ENCODE measurements around the gene TRIL.

The TRIL gene

GRCh38 chr7:28937619-28938018 is 20.5 kb downstream of the TRIL start:
- H3K36me3 ChIP-seq (ENCODE audit: insufficient read depth, low read length) = no peaks in the 10 kb centered on the region
- H3K9ac ChIP-seq (ENCODE audit: low read depth, low read length) = no peak overlapping the region
- no peak overlapping the region for H3K4me3 ChIP-seq (ENCODE audit: low read length)
- no peaks in the 10 kb centered on the region for H3K4me1 ChIP-seq (ENCODE audit: control insufficient read depth, insufficient read depth, low read length)
- no peak overlapping the region for H3K4me2 ChIP-seq (ENCODE audit: low read length)
- H3K9me3 ChIP-seq (replicated peaks; ENCODE audit: low read length) = no peaks in the 10 kb centered on the region
- peaks cover 94% of the 10 kb centered on the region for H3K27me3 ChIP-seq (ENCODE audit: control insufficient read depth, insufficient read depth, low read length)

- H3K4me3 ChIP-seq (ENCODE audit: low read length) = no peak overlapping the region
- H3K4me1 ChIP-seq (ENCODE audit: control insufficient read depth, insufficient read depth, low read length) = no peaks in the 10 kb centered on the region
- H3K9me3 ChIP-seq (replicated peaks; ENCODE audit: low read length) = no peaks in the 10 kb centered on the region
- H3K36me3 ChIP-seq (ENCODE audit: insufficient read depth, low read length) = no peaks in the 10 kb centered on the region
- no peak overlapping the region for H3K9ac ChIP-seq (ENCODE audit: low read depth, low read length)
- no peak overlapping the region for H3K4me2 ChIP-seq (ENCODE audit: low read length)
- H3K27me3 ChIP-seq (ENCODE audit: control insufficient read depth, insufficient read depth, low read length) = peaks cover 94% of the 10 kb centered on the region
These were observed 21.0 kb downstream of the TRIL start for GRCh38 chr7:28937103-28937502.

GRCh38 chr7:28933846-28934320 is 24.2 kb downstream of the TRIL start:
- H3K27me3 ChIP-seq (ENCODE audit: control insufficient read depth, insufficient read depth, low read length) = peaks cover 70% of the 10 kb centered on the region
- no peak overlapping the region for H3K9ac ChIP-seq (ENCODE audit: low read depth, low read length)
- no peaks in the 10 kb centered on the region for H3K36me3 ChIP-seq (ENCODE audit: insufficient read depth, low read length)

GRCh38 chr7:28931565-28931964 is 26.6 kb downstream of the TRIL start:
- H3K9ac ChIP-seq (ENCODE audit: low read depth, low read length) = no peak overlapping the region
- peaks cover 54% of the 10 kb centered on the region for H3K27me3 ChIP-seq (ENCODE audit: control insufficient read depth, insufficient read depth, low read length)
- H3K4me2 ChIP-seq (ENCODE audit: low read length) = no peak overlapping the region

More at GRCh38 chr7:28933846-28934320, 24.2 kb downstream of the TRIL start:
- Histone ChIP-seq H3K4me2 (ENCODE audit: low read length) (no peak overlapping the region), H3K4me3 (ENCODE audit: low read length) (no peak overlapping the region), H3K4me1 (ENCODE audit: control insufficient read depth, insufficient read depth, low read length) (no peaks in the 10 kb centered on the region), H3K9me3 (replicated peaks; ENCODE audit: low read length) (no peaks in the 10 kb centered on the region)

GRCh38 chr7:28926871-28927597 is 31.1 kb downstream of the TRIL start:
- Histone ChIP-seq H3K9me3 (replicated peaks; ENCODE audit: low read length) (no peaks in the 10 kb centered on the region), H3K36me3 (ENCODE audit: insufficient read depth, low read length) (no peaks in the 10 kb centered on the region), H3K4me1 (ENCODE audit: control insufficient read depth, insufficient read depth, low read length) (peaks cover 5% of the 10 kb centered on the region), H3K27me3 (ENCODE audit: control insufficient read depth, insufficient read depth, low read length) (peaks cover 22% of the 10 kb centered on the region), H3K4me2 (ENCODE audit: low read length) (peak overlapping the region; percentile 83), H3K9ac (ENCODE audit: low read depth, low read length) (peak overlapping the region; percentile 66), H3K4me3 (ENCODE audit: low read length) (peak overlapping the region; percentile 78)

More at GRCh38 chr7:28931565-28931964, 26.6 kb downstream of the TRIL start:
- Histone ChIP-seq H3K4me3 (ENCODE audit: low read length) (no peak overlapping the region), H3K36me3 (ENCODE audit: insufficient read depth, low read length) (no peaks in the 10 kb centered on the region), H3K9me3 (replicated peaks; ENCODE audit: low read length) (no peaks in the 10 kb centered on the region), H3K4me1 (ENCODE audit: control insufficient read depth, insufficient read depth, low read length) (peaks cover 1% of the 10 kb centered on the region)

- Histone ChIP-seq H3K4me2 (ENCODE audit: low read length) (no peak overlapping the region), H3K36me3 (ENCODE audit: insufficient read depth, low read length) (no peaks in the 10 kb centered on the region), H3K9me3 (replicated peaks; ENCODE audit: low read length) (no peaks in the 10 kb centered on the region), H3K27me3 (ENCODE audit: control insufficient read depth, insufficient read depth, low read length) (peaks cover 13% of the 10 kb centered on the region), H3K4me1 (ENCODE audit: control insufficient read depth, insufficient read depth, low read length) (peaks cover 10% of the 10 kb centered on the region), H3K4me3 (ENCODE audit: low read length) (no peak overlapping the region), H3K9ac (ENCODE audit: low read depth, low read length) (no peak overlapping the region)
These were observed 35.4 kb downstream of the TRIL start for GRCh38 chr7:28922624-28923331.

GRCh38 chr7:28921822-28922221 is 36.3 kb downstream of the TRIL start:
- H3K9ac ChIP-seq (ENCODE audit: low read depth, low read length) = no peak overlapping the region
- H3K9me3 ChIP-seq (replicated peaks; ENCODE audit: low read length) = no peaks in the 10 kb centered on the region
- no peak overlapping the region for H3K4me2 ChIP-seq (ENCODE audit: low read length)
- H3K4me3 ChIP-seq (ENCODE audit: low read length) = no peak overlapping the region
- H3K4me1 ChIP-seq (ENCODE audit: control insufficient read depth, insufficient read depth, low read length) = peaks cover 10% of the 10 kb centered on the region
- H3K27me3 ChIP-seq (ENCODE audit: control insufficient read depth, insufficient read depth, low read length) = peaks cover 12% of the 10 kb centered on the region
- no peaks in the 10 kb centered on the region for H3K36me3 ChIP-seq (ENCODE audit: insufficient read depth, low read length)

GRCh38 chr7:28920424-28920823 is 37.7 kb downstream of the TRIL start:
- Histone ChIP-seq H3K9me3 (replicated peaks; ENCODE audit: low read length) (no peaks in the 10 kb centered on the region), H3K36me3 (ENCODE audit: insufficient read depth, low read length) (no peaks in the 10 kb centered on the region), H3K4me3 (ENCODE audit: low read length) (no peak overlapping the region), H3K27me3 (ENCODE audit: control insufficient read depth, insufficient read depth, low read length) (peaks cover 10% of the 10 kb centered on the region), H3K4me2 (ENCODE audit: low read length) (no peak overlapping the region), H3K4me1 (ENCODE audit: control insufficient read depth, insufficient read depth, low read length) (peaks cover 6% of the 10 kb centered on the region), H3K9ac (ENCODE audit: low read depth, low read length) (no peak overlapping the region)

- H3K4me2 ChIP-seq (ENCODE audit: low read length) = no peak overlapping the region
- peaks cover 6% of the 10 kb centered on the region for H3K4me1 ChIP-seq (ENCODE audit: control insufficient read depth, insufficient read depth, low read length)
- H3K9me3 ChIP-seq (replicated peaks; ENCODE audit: low read length) = no peaks in the 10 kb centered on the region
- no peak overlapping the region for H3K9ac ChIP-seq (ENCODE audit: low read depth, low read length)
- no peaks in the 10 kb centered on the region for H3K36me3 ChIP-seq (ENCODE audit: insufficient read depth, low read length)
- peaks cover 2% of the 10 kb centered on the region for H3K27me3 ChIP-seq (ENCODE audit: control insufficient read depth, insufficient read depth, low read length)
- H3K4me3 ChIP-seq (ENCODE audit: low read length) = no peak overlapping the region
These were observed 38.6 kb downstream of the TRIL start for GRCh38 chr7:28919510-28919909.

GRCh38 chr7:28908775-28909174 is 49.4 kb downstream of the TRIL start:
- Histone ChIP-seq H3K9ac (ENCODE audit: low read depth, low read length) (no peak overlapping the region), H3K4me1 (ENCODE audit: control insufficient read depth, insufficient read depth, low read length) (peaks cover 16% of the 10 kb centered on the region), H3K9me3 (replicated peaks; ENCODE audit: low read length) (peaks cover 7% of the 10 kb centered on the region), H3K4me2 (ENCODE audit: low read length) (no peak overlapping the region), H3K4me3 (ENCODE audit: low read length) (no peak overlapping the region), H3K27me3 (ENCODE audit: control insufficient read depth, insufficient read depth, low read length) (no peaks in the 10 kb centered on the region), H3K36me3 (ENCODE audit: insufficient read depth, low read length) (no peaks in the 10 kb centered on the region)

GRCh38 chr7:28905464-28905863 is 52.7 kb downstream of the TRIL start:
- Histone ChIP-seq H3K9me3 (replicated peaks; ENCODE audit: low read length) (no peaks in the 10 kb centered on the region), H3K27me3 (ENCODE audit: control insufficient read depth, insufficient read depth, low read length) (no peaks in the 10 kb centered on the region), H3K9ac (ENCODE audit: low read depth, low read length) (no peak overlapping the region), H3K4me3 (ENCODE audit: low read length) (no peak overlapping the region), H3K4me2 (ENCODE audit: low read length) (no peak overlapping the region), H3K4me1 (ENCODE audit: control insufficient read depth, insufficient read depth, low read length) (peaks cover 25% of the 10 kb centered on the region), H3K36me3 (ENCODE audit: insufficient read depth, low read length) (no peaks in the 10 kb centered on the region)
